ENCODE data around the gene ZMYND8.
"Not testable (repeated sequence)": the region's sequence is repeated elsewhere in the genome, so short reads cannot be mapped to it uniquely, and the experiment has no call there.

Gene ZMYND8

DNA sequence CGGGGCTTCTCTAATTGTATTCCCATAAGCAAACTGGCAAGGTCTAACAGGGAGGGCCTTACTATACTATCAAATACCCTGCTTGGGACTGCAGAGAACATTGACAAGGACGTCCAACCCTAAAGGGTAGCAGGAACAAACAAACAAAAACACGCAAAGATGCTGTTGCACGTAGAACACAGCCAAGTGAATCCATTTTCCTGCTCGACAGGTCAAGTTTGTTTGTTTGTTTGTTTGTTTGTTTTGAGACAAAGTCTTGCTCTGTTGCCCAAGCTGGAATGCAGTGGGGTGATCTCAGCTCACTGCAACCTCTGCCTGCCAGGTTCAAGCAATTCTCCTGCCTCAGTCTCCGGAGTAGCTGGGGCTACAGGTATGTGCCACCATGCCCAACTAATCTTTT lies 91.3 kb downstream of the ZMYND8 start:
- no peak for DNase-seq (ENCODE audit: low read depth)

DNA sequence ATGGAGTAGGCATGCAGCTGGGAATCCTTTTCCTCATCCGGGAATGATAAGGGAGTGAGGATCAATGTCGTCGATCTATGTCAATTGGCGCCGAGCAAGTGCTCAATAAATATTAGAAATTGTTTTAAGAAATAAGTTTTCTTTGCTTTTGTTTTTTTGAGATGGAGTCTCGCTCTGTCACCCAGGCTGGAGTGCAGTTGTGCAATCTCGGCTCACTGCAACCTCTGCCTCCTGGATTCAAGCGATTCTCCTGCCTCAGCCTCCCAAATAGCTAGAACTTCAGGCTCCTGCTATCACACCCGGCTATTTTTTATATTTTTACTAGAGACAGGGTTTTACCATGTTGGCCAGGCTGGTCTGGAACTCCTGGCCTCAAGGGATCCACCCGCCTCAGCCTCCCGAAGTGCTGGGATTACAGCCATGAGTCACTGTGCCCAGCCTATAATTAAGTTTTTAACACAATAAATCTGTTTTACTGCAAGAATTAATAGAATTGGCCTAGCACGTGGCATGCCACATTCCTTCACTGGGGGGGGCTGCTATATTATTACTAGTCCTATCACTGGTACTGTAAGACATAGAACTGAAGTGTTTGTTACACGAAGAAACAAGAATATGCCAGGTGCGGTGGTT lies 92.2 kb downstream of the ZMYND8 start:
- DNase-seq (ENCODE audit: low read depth): not testable (repeated sequence)

DNA sequence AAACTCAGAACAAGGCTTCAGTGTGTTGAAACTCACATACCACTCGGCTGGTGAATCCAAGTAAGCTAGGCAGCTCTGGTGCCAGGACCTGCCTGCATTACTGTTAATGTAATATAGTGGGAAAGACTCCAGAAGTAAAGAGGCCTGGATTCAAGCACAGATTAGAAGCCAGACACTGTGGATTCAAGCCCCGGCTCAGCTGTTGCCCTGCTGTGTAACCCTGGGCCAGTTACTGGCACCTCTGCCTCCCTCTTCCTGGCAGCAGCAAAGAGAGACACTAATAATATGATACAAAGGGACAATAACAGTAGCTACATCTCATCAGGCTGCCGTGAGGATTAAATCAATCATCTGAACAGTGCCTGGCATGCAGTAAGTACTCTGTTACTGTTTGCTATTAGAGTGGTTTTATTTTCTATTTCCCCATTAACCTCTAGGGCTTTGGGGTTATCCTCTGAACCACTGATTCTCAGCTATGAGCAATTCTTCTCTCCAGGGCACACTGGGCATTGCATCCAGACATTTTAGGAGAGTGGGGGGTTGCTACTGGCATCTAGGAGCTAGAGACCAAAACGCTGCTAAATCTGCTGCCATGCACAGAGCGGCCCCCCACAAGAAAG lies 92.9 kb downstream of the ZMYND8 start:
- no peak for DNase-seq (ENCODE audit: low read depth)

DNA sequence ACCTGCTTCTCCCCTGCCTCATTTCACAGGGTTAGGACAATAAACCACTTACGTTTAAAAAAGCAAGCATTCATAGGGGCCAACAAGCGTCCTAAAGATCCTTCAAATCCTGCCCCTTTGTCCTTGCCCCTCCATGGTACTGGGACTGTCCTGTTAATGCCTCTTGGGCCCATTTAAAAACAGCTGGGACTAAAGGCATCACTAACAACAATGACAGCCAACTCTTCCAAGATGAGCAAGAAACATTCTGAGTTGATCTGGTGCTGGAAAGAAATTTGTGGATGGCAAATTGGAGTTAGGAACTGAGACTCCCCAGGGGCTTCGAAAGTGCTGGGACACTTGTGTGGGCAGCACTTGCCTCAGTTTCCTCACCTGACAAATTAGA lies 93.4 kb downstream of the ZMYND8 start:
- no peak for DNase-seq (ENCODE audit: low read depth)

DNA sequence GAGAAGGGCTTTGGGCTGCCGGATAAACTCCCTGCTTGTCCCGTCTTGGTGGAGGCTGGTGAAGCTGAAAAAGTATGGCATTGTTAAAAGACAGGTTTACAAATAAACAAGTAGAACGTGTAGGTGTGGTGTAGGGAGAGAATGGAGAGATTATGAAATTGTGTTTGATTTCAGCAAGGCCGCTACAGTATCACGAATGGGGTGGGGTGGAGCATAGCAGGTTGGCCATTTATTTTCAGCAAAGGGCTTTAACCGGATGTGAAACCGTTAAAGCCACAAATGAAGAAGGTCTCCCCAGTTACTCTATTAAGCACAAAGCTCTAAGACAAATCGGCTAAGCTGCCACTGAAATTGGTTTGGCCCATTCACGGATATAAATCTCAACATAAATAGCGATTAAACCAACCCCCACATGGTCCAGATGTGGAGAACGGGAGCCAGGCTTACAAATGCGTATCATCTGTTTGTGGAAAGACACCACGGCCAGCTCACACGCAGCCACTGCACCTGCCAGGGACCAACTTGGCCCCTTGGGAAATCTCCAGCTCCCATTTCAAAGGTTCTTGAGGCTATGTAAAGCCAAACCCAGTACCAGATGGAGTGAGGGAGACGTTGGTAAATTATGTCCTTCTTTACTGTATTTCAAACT lies 94.0 kb downstream of the ZMYND8 start:
- DNase-seq (ENCODE audit: low read depth): no peak

DNA sequence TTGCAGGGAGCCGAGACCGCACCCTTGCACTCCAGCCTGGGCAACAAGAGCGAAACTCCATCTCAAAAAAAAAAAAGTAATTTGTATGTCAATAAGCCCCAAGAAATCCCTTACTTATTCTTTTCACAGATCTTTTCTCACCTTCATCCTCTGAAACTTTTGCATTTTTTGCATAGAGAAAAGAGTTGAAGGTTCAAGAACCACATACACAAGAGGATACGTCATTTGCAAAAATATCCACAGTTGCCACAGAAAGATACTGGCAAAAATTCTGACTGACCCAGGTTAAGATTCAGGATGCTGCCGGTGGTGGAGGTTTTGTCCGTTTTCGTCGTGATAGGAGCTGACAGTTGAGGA lies 94.5 kb downstream of the ZMYND8 start:
- no peak for DNase-seq (ENCODE audit: low read depth)

DNA sequence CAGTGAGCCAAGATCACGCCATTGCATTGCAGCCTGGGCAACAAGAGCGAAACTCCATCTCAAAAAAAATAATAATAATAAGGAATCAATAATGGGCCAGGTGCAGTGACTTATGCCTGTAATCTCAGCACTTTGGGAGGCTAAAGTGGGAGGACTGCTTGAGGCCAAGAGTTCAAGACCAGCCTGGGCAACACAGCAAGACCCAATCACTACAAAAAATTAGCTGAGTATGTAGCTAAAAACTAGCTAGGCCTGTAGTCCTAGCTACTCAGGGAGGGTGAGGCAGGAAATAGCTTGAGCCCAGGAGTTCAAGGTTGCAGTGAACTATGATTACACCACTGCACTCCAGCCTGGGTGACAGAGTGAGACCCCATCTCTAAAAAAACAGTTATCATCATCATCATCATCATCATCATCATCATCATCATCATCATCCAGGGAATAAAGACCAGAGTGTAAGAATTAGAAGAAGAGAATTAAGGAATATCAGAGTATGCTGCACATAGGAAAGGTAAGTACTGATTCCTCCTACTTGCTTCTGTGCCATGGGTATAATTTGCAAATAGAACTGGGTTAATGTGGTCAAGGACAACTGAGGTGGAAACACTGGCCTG lies 95.2 kb downstream of the ZMYND8 start:
- not testable (repeated sequence) for DNase-seq (ENCODE audit: low read depth)

DNA sequence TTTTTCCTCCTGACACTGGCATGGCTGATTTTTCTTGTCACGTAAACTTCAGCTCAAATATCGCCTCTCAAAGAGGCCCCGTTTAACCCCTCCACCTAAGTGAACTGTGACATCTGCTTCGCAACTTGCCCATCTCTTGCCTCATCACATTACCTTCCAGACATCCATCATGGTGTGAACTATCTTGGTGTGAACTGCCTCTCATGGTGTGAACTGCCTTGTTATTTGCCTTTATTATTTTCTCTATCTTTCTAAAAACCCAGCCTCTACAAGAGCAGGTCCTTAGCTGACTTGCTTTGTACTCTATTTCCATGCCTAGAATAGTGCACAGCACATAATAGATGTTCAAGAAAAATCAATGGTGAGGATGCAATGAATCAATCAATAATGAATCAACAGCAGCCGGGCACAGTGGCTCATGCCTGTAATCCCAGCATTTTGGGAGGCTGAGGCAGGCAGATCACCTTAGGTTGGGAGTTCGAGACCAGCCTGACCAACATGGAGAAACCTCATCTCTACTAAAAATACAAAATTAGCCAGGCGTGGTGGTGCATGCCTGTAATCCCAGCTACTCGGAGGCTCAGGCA lies 95.9 kb downstream of the ZMYND8 start:
- not testable (repeated sequence) for DNase-seq (ENCODE audit: low read depth)

DNA sequence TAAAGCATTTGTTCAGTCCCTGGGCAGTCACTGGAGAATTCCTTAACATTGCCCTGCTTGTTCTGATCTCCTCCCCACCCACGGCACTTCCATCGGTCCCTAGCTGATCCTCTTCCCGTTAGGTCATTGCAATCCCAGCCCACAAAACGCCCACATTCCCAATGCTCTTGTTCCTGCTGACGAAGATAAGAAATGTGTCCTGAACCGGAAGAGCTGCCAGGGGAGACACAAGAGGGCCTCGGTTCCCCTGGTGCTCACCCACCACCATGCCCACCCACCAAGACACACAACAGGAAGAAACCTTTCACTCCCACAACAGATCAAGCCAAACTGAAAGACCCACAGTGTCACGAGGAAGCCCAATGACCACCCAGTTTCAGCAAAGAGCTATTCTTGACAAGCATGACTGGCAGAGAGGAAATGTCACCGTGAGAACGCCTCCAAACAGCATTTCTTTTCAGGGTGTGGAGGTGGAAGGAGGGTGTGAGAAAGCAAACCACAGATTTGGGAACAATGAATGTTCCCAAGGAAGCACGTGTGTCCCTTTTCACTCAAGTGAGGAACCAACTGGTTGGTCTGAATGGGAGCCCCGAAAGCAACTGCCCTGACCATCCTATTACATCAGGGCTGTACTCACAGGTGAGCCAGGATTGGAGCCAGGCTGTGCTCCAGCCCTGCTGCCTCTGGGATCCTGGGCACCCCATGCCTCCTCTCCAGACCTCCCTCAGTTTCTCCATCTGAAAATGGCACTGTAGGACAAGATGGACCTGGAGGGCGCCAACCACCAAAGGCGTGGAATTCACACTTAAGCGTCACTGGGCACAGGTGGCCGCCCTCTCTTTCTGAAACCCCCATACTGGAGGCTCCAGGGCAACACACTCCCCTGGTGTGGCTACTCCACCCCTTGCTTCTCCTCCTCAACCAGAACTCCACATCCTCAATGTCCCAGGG lies 97.5 kb downstream of the ZMYND8 start:
- no peak for DNase-seq (ENCODE audit: low read depth)

DNA sequence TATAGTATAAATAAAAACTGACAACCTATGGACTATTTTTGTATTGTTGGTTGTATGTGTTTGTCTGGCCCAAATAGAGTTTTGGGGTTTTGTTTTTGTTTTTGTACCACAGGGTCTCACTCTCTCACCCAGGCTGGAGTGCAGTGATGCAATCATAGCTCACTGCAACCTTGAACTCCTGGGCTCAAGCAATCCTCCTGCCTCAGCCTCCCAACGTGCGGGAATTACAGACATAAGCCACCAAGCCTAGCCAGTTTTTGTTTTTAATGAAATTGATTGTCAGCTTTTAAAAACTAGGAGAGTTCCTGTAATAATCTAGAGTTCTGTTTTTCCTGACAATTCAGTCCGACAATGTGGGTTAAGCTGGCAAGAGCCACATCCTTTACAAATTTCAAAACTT lies 98.7 kb downstream of the ZMYND8 start:
- DNase-seq (ENCODE audit: low read depth): no peak

DNA sequence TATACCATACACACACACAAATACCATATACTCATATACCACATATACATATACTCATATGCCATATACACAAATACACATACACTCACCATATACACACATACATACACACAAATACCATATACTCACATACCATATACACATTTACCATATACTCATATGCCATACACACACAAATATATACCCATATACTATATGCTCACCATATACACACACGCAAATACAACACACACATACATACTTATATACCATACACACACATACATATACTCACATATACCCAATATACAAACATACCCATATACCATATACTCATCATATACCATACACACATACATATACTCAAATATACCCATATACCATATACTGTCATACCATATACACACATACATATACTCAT lies 99.2 kb downstream of the ZMYND8 start:
- no peak for DNase-seq (ENCODE audit: low read depth)

DNA sequence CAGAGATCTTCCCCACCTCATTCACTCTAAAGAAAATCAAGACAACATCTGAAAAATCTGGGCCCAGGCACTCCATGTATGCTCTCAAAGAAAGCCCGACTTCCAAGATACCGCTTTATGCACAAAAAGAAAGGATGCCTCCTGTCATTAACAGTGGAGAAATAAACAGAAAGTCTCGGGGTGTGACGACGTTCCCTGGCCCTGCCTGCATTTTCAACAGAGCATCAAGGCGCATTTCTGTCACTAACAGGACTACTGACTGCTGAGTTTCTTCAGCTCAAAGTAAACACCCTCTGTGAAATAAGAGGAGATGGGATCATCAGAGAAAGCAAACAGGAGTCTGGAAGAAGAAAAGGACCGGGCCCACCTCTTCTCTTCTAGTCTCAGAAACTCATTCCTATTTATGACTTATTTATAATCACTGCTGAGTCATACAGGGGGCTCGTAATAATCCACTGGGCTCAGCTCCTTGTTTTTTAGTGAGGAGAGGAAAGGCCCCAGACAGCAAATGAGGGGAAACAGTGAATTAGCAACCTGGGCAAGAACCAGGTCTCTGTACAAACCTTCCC lies 99.7 kb downstream of the ZMYND8 start:
- no peak for DNase-seq (ENCODE audit: low read depth)

DNA sequence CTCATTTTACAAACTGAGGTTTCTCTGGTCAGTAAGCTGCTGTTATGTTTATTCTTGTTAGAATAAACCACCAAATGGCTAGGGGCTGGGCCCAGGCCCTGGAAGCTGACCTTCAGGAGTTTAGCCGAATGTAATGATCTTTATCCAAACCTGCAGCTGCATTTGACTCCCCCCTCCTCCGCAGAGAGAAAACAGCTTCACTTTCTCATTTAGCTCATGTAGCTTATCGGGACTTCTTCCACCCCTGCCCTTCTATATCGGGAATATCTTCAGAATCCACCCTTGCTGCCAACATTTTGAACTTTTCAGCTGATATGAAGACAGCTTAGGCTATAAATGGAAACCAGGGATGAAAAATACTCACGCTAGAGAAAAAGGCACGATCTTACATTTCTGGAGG lies 102.6 kb downstream of the ZMYND8 start:
- no peak for DNase-seq (ENCODE audit: low read depth)

DNA sequence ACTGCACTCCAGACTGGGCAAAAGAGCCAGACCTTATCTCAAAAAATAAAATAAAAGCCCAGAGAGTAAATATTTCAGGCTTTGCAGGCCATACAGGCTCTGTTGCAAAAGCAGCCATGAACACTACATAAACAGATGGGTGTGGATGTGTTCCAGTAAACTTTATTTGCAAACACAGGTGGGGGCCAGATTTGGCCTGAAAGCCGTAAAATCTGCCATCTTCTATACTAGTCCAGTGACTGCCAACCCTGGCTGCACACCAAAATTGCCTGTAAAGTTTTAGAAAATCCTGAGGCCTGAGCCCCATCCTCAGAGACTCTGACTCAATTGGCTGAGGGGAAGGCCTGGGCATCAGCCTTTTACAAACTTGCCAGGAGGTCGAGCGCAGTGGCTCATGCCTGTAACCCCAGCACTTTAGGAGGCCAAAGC lies 103.6 kb downstream of the ZMYND8 start:
- no peak for DNase-seq (ENCODE audit: low read depth)

DNA sequence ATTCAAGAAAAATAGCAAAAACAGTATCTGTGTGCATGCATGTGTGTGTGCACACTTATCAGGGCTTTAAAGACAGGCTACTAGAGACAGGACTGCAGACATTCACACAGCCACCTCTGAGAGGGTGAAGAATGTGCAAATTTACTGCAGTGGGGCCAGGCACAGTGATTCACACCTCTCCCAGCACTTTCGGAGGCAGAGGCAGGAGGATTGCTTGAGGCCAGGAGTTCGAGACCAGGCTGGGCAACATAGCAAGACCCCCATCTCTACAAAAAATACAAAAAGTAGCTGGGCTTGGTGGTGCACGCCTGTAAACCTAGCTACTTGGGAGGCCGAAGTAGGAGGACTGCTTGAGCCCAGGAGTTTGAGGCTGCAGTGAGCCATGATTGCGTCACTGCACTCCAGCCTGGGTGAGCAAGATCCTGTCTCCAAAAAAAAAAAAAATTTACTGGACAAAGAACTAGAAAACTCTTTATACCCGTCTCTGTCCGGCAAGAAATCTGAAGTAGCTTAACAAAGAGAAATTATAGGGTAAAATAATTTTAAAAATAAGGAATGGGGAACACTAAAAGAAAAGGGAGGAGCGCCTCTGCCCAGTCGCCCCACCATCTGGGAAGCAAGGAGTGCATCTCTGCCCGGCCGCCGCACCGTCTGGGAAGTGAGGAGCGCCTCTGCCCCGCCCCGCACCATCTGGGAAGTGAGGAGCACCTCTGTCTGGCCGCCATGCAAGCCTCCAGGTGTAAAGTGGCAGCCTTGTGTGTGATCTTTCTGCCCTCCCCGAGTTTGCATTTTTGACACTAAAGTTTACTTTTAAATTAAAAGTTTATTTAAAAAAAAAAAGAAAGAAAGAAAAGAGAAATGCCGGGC lies 105.1 kb downstream of the ZMYND8 start:
- no peak for DNase-seq (ENCODE audit: low read depth)

DNA sequence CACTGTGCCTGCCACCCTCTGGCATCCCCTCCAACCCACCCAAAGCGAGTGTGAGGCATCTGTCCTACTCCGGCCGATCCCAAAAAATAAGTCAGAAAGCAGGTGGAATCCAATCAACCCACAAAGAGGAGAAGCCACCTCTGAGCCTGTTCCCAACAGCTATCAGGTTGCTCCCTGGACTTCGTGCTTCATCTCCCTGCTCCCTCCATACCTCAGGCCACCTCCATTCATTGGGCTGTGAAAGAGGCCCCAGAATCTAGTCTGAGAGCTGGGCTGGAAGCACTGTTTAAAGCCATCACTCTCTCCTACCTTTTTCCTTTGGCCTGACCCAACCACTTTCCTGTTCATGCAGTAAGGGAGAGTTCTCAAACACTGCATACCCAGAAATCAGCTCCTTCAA lies 106.1 kb downstream of the ZMYND8 start:
- DNase-seq (ENCODE audit: low read depth): no peak

DNA sequence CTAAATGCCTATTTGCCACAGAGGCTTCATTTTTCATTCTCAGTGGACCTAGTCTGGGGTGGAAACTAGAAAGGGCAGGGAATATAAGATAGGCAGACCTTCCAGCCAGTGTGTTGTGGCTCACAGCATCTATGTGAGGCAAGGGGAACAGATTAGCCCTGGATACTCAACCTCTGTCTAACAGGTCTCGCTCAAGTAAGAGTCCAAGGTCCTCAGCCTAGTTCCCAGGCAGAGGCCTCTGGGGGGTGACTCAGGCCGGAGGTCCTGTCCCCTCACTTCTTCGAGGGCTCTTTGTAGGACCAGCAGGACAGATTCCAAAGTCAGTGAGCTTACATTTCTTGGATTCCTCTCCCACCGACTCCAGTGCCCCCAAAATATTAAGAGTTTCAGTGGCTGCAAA lies 106.6 kb downstream of the ZMYND8 start:
- no peak for DNase-seq (ENCODE audit: low read depth)

DNA sequence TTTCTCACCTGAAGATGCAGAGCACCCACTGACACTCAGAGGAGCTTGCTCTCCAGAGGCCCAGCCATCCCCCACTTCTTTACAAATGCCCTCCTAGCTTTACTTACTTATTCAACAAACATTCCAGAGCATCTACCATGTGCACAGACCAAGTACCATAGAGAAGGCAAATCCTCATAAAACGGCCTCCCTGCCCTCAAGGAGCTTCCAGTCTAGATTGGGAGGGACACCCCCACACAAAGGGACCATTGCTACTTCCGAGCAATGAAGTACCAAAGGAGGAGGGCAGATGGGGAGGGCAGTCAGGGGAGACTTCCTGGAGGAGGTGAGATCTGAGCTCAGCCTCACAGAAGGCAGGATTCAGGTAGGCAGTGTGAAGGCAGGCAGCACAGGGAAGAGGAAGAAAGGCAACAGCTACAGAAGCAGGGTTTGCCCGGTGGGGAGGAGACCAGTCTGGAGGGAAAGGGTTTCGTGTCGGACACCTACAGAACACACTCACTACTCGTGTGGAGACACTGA lies 108.0 kb downstream of the ZMYND8 start:
- DNase-seq (ENCODE audit: low read depth): no peak

DNA sequence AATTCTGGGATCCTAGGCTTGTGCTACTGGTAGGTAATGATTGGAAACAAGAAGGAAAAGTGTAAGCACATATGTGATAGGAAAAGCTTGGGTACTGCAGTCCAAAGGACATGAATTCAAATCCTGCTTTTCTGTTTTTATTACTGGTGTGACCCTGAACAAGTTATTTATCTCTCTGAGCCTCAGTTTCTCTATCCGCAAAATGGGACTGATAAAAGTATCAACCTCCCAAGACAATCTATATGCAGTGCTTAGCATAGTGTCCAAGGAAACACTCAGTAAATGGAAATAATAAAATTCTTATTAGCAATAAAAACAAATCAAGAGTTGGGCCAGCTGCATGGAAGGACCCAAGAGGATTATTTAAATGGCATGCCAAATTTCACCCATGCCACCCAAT lies 108.5 kb downstream of the ZMYND8 start:
- DNase-seq (ENCODE audit: low read depth): no peak

DNA sequence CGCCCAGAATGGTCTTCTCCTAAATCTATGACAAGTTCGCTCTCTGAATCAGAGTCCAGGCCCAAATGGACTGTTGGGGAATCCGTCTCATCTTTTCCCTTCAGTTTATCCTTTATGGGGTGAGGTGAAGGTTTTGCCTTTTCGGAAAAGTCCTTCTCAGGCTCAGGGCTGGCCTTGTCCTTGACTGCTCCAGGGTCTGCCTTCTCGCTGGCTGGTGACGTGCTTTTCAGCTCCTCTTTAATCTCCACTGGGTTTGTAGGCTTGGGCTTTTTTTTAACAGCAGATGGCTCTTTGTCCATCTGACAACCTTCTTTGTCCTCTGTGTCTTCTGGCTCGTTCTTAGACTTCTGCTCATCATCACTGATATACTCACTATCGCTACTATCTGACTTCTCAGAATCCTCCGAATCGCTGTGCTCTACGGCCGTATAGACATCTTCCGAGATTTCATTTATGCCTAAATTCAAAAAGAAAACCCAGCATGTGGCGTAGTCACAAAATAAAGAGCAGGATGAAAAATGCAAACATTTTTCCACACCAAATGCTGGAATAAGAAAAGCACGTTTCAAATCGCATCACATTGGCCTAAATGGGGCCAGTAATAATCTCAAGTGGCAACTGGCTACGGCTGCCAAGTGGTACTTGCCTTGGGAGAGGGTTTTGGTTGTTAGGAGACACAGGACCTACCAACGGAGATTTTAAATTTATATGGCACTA lies 110.3 kb downstream of the ZMYND8 start:
- DNase-seq (ENCODE audit: low read depth): no peak

Measured in stimulated activated CD8-positive, alpha-beta memory T cell treated with anti-CD3 and anti-CD28 coated beads, Interleukin-12 subunit alpha, Interleukin-12 subunit beta, amount 100 ng/mL, for 1 hour (primary cell).